ENCODE results near the gene WNT8B. TPM values are rescaled to one million over a fixed set of nuclear protein-coding genes. Genes with fewer than 3 reads are reported as not detected.

Gene WNT8B
- total and polyA plus RNA-seq, 2 donors (not counting 1 experiment from before 2014, with no cell fraction given) = not detected

DNA sequence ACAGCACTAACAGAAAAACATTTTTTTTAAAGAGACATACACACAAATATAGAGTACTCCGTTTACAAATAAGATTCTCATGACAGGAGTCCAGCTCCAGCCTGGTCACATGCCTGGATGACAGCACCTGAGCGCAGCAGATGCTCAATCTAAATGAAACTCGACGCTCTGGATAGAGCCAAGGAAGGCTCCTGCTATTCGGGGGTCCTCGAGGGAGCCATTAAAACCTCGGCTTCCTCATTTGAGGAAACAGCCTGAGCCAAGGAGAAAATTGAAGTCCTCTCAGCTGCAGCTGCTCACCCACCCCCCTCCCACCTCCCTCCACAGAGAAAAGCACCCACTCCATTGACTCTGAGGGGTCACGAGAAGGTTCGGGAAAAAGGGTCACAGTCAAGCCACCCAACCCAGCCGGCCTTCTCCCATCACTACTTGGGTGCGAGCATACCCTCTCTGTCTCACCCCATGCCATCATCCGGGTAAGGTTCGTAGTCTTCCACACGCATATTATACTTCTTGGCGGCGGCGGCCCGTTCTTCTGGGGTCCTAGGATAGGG, 66.2 kb downstream of the WNT8B start:
- no peak for TF ChIP-seq EZH2 (IDR thresholded peaks at IDR 0.05; ENCODE audit: borderline replicate concordance, insufficient read depth, low read depth, low read length, poor library complexity, severe bottlenecking)
- TF ChIP-seq, protein P1, sequence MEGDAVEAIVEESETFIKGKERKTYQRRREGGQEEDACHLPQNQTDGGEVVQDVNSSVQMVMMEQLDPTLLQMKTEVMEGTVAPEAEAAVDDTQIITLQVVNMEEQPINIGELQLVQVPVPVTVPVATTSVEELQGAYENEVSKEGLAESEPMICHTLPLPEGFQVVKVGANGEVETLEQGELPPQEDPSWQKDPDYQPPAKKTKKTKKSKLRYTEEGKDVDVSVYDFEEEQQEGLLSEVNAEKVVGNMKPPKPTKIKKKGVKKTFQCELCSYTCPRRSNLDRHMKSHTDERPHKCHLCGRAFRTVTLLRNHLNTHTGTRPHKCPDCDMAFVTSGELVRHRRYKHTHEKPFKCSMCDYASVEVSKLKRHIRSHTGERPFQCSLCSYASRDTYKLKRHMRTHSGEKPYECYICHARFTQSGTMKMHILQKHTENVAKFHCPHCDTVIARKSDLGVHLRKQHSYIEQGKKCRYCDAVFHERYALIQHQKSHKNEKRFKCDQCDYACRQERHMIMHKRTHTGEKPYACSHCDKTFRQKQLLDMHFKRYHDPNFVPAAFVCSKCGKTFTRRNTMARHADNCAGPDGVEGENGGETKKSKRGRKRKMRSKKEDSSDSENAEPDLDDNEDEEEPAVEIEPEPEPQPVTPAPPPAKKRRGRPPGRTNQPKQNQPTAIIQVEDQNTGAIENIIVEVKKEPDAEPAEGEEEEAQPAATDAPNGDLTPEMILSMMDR (IDR thresholded peaks at IDR 0.05) = no peak
- WGBS (ENCODE audit: insufficient coverage) = 0% methylated on average over 14 of the region's 18 CpGs
- Mint-ChIP-seq H3K4me3 (peak overlapping the region; percentile 100), H3K27ac (peak overlapping the region; percentile 98), H3K9me3 (ENCODE audit: insufficient read depth) (no peaks in the 10 kb centered on the region), H3K27me3 (no peaks in the 10 kb centered on the region), H3K4me1 (peaks cover 33% of the 10 kb centered on the region)
- Histone ChIP-seq H2AFZ (ENCODE audit: insufficient read depth, low read depth, low read length, poor library complexity, severe bottlenecking) (peak overlapping the region; percentile 97), H3K36me3 (replicated peaks in 1 of 2; ENCODE audit: control extremely low read depth in 1 of 2, control insufficient read depth in 1 of 2, extremely low read depth in 1 of 2, insufficient read depth in 2 of 2, low read length in 1 of 2) (peaks cover 12 to 25% of the 10 kb centered on the region in 2 experiments), H3K79me2 (ENCODE audit: control insufficient read depth, insufficient read depth, low read length) (peaks cover 21% of the 10 kb centered on the region), H3K27me3 (replicated peaks in 1 of 4; ENCODE audit: control extremely low read depth in 1 of 4, control insufficient read depth in 3 of 4, insufficient read depth in 4 of 4, low read length in 3 of 4) (no peaks in the 10 kb centered on the region), H3K4me1 (ENCODE audit: control insufficient read depth in 2 of 2, insufficient read depth in 2 of 2, low read length in 2 of 2) (peaks cover 16 to 21% of the 10 kb centered on the region in 2 donors), H3K27ac (ENCODE audit: low read length in 2 of 2) (peak overlapping the region; percentile 65 to 83), H3K4me2 (replicated peaks; ENCODE audit: low read depth, low read length, poor library complexity, severe bottlenecking) (peak overlapping the region; percentile 88), H3K9ac (ENCODE audit: low read length) (peak overlapping the region; percentile 92), H3K9me3 (ENCODE audit: control extremely low read depth in 1 of 3, control insufficient read depth in 2 of 3, insufficient read depth in 1 of 3, low read length in 2 of 3) (no peaks in the 10 kb centered on the region), H3K4me3 (ENCODE audit: control extremely low read depth in 1 of 5, extremely low read depth in 1 of 5, insufficient read depth in 1 of 5, low read depth in 2 of 5, low read length in 4 of 5) (peak overlapping the region; percentile 65 to 98 (median 81)), H4K20me1 (ENCODE audit: control insufficient read depth, insufficient read depth, low read length, poor library complexity, severe bottlenecking) (peaks cover 5% of the 10 kb centered on the region)
- CTCF ChIA-PET = interaction anchor here (1.0 kb wide), 1 partner anchor 10 kb away, joined by 3 read pairs; no protein-coding TSS in a partner anchor
- peak; percentile 47 for DNase-seq
- intact Hi-C loops (cut with micrococcal nuclease) = loop anchor here (2.0 kb wide), 1 partner anchor 384 kb away; the partner anchor contains the start of gene SLF2
- POLR2A ChIA-PET = no interaction called here
- no peak for ATAC-seq (ENCODE audit: low read depth)

All from B cell (primary cell).